ENCODE data around the gene ZNHIT1. TPM values are rescaled to one million over a fixed set of nuclear protein-coding genes. Genes with fewer than 3 reads are reported as not detected.

Gene ZNHIT1
- total RNA-seq, 1 donor from 2014 or later = 57.2 TPM

GRCh38 chr7:101170617-101171441 lies 47.1 kb upstream of the ZNHIT1 start:
- H3K4me1 Mint-ChIP-seq (ENCODE audit: low read depth) = peaks cover 44% of the 10 kb centered on the region
- no peaks in the 10 kb centered on the region for H3K36me3 Mint-ChIP-seq (ENCODE audit: low read depth)
- H3K9me3 Mint-ChIP-seq (ENCODE audit: low read depth) = no peaks in the 10 kb centered on the region
- DNase-seq (ENCODE audit: low spot score) = no peak
- no peak overlapping the region for H3K27ac Mint-ChIP-seq (ENCODE audit: unreplicated experiment)
- H3K27me3 Mint-ChIP-seq (ENCODE audit: low read depth) = peaks cover 78% of the 10 kb centered on the region
- TF ChIP-seq, protein P1, sequence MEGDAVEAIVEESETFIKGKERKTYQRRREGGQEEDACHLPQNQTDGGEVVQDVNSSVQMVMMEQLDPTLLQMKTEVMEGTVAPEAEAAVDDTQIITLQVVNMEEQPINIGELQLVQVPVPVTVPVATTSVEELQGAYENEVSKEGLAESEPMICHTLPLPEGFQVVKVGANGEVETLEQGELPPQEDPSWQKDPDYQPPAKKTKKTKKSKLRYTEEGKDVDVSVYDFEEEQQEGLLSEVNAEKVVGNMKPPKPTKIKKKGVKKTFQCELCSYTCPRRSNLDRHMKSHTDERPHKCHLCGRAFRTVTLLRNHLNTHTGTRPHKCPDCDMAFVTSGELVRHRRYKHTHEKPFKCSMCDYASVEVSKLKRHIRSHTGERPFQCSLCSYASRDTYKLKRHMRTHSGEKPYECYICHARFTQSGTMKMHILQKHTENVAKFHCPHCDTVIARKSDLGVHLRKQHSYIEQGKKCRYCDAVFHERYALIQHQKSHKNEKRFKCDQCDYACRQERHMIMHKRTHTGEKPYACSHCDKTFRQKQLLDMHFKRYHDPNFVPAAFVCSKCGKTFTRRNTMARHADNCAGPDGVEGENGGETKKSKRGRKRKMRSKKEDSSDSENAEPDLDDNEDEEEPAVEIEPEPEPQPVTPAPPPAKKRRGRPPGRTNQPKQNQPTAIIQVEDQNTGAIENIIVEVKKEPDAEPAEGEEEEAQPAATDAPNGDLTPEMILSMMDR (IDR thresholded peaks at IDR 0.05) = no peak
- no peak overlapping the region for H3K4me3 Mint-ChIP-seq (ENCODE audit: unreplicated experiment)

- Mint-ChIP-seq H3K27ac (ENCODE audit: unreplicated experiment) (no peak overlapping the region), H3K4me3 (ENCODE audit: unreplicated experiment) (no peak overlapping the region), H3K4me1 (ENCODE audit: low read depth) (peaks cover 39% of the 10 kb centered on the region)
Measured at GRCh38 chr7:101171442-101171837, 46.5 kb upstream of the ZNHIT1 start.

DNA sequence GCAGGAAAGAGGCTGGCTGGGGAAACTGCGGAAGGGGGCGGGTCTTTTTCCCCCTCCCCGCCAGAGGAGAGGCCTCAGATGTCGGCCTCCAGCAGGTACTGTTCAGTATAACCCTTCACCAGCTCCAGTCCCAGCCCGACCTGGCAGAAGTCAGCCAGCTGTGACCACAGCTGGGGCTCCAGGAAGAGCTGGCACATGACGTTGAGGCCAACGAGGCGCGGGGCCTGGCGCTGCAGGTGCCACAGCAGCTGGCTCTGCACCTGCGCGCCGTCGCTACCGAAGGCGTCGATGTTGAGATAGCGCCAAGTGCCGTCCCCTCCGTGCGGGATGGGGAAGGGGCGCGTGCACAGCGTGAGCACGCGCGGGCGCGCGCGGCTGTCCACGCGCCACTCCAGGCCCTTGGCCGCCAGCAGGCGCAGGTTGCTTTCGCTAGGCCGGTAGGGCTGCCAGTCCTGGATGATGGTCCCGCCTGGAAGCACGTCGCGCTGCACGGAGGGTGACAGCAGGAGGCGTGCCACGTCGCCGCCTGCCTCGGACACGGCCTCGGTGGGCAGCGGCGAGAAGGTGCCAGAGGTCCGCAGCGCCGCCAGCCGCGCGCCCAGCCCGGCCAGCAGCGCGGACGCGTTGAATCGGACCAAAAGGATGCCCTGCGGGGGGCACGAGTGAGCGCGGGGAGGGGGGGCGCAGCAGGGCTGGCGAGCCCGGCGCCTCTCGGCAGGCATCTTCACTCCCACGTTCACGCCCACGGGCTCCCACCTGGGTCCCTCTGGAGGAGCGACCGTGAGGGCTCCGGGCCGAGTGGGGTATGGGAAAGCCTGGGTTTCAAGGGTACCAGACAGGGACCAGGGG lies 45.7 kb upstream of the ZNHIT1 start:
- Mint-ChIP-seq H3K27ac (ENCODE audit: unreplicated experiment) (peak overlapping the region; percentile 36), H3K9me3 (ENCODE audit: low read depth) (no peaks in the 10 kb centered on the region), H3K4me3 (ENCODE audit: unreplicated experiment) (no peak overlapping the region), H3K27me3 (ENCODE audit: low read depth) (peaks cover 80% of the 10 kb centered on the region), H3K4me1 (ENCODE audit: low read depth) (peaks cover 39% of the 10 kb centered on the region), H3K36me3 (ENCODE audit: low read depth) (no peaks in the 10 kb centered on the region)
- TF ChIP-seq, protein P1 (IDR thresholded peaks at IDR 0.05) = peak; percentile 27
- DNase-seq (ENCODE audit: low spot score) = no peak

More at GRCh38 chr7:101171442-101171837, 46.5 kb upstream of the ZNHIT1 start:
- no peak for DNase-seq (ENCODE audit: low spot score)
- TF ChIP-seq, protein P1 (IDR thresholded peaks at IDR 0.05) = peak; percentile 54
- Mint-ChIP-seq H3K36me3 (ENCODE audit: low read depth) (no peaks in the 10 kb centered on the region), H3K9me3 (ENCODE audit: low read depth) (no peaks in the 10 kb centered on the region), H3K27me3 (ENCODE audit: low read depth) (peaks cover 77% of the 10 kb centered on the region)

GRCh38 chr7:101172854-101173751 lies 44.9 kb upstream of the ZNHIT1 start:
- no peak for DNase-seq (ENCODE audit: low spot score)
- H3K4me3 Mint-ChIP-seq (ENCODE audit: unreplicated experiment) = peak overlapping the region; percentile 63
- peaks cover 39% of the 10 kb centered on the region for H3K4me1 Mint-ChIP-seq (ENCODE audit: low read depth)
- no peaks in the 10 kb centered on the region for H3K9me3 Mint-ChIP-seq (ENCODE audit: low read depth)
- no peaks in the 10 kb centered on the region for H3K36me3 Mint-ChIP-seq (ENCODE audit: low read depth)
- TF ChIP-seq, protein P1 (IDR thresholded peaks at IDR 0.05) = no peak
- H3K27me3 Mint-ChIP-seq (ENCODE audit: low read depth) = peaks cover 80% of the 10 kb centered on the region
- peak overlapping the region; percentile 54 for H3K27ac Mint-ChIP-seq (ENCODE audit: unreplicated experiment)
